GM12872 (cell line): ENCODE data around the gene HOXB4.

Experiments
- CTCF ChIP-seq: IDR thresholded peaks from 3 replicates; pipeline ENCODE4 v1.5.1; 2011; ENCODE audit warnings: low read depth, mild to moderate bottlenecking, low read length, moderate library complexity; ENCODE audit not compliant: insufficient read depth

HOXB4 gene

DNA sequence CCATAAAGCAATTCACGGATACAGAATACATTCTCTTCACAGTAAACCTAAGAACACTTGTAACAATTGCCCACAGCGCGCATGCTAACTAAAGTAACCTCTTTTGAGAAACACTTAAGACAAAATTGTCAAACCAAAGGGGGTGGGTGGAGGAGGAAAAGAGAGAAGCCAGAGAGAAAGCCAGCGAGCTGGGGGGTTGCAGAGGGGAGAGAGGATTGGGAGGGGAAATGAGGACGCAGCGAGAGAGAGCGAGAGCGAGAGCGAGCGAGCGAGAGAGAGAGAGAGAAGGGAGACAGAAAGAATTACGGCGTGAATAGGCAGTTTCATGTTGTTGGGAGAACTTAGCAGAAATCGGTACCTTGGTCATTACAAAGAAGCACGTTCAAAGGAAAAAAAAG lies 34.3 kb upstream of the HOXB4 start:
- no peak for TF ChIP-seq CTCF

GRCh38 chr17:48611681-48612455 lies 33.7 kb upstream of the HOXB4 start:
- TF ChIP-seq CTCF, result no peak

GRCh38 chr17:48611213-48611612 lies 33.1 kb upstream of the HOXB4 start:
- no peak for TF ChIP-seq CTCF

DNA sequence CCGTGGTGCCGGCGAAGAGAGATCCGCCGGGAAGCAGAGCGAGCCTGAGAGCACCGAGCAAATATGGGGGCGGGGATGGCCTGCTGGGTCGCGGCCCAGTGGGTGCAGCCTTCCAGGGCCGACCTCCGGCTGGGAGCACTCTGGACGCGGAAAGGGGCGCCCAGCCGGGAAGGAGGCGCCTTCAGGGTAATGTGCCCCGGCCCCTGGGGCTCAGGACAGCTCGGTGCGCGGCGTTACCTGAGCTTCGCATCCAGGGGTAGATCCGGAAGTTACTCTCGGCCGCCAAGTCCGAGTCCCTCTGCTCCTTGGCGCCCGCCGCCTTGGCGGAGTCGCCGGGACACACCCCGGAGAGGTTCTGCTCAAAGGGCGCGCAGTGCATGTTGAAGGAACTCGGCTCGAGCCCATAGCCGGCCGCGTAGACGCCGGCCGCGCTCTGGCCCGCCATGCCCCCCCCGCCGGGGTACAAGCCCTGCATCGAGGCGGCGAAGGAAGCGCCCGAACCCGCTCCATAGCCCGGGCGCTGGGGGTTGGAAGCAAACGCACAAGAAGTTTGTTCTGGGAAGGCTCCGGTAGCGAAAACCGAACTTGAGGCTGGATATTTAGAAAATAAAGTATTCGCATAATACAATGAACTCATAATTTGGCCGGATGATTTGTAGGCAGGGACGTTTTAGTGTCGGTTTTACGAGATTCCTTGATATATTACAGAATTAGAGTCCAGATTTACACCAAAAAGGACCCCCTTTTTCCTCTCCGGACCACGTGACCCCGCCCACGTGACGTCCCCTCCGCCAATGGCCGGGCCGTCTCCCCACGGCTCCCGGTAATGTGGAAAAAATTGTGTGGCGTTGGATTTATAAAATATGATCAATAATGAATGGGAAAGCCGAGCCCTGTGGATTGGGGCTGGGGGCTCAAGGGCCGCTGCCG lies 32.4 kb upstream of the HOXB4 start, which contains the start of gene HOXB7:
Gene HOXB7, minus strand, starts transcription at position 736 of the 930 bp plus-strand sequence. Its CDS starts 99 bp downstream, at position 637.
- TF ChIP-seq CTCF, result no peak

DNA sequence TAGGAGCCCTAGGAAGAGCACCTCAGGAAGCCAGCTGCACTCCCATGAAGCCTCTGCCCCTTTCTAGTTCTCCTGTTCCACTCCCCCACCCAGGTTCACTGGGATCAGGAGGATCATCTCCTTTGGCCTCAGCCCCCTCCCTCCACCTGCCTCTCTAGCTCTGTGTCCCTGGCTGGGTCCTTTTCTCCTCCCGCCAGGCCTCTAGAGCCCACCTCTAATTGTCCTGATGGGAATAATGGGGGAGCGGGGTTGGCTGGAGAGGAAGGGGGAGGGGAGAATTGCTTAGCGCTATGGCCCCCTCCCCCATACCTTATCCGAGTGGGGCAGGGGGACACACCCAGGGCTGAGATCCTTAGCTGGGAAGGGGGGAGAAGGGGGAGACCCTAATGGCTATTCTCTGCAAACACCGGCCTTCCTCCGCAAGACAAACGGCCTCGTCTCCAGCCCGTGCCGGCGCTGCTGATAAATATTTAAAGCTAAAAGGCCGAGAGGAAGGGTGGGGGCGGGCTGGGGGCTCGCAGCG lies 31.7 kb upstream of the HOXB4 start:
- TF ChIP-seq CTCF, result no peak

GRCh38 chr17:48609033-48609432 lies 30.9 kb upstream of the HOXB4 start:
- TF ChIP-seq CTCF, result no peak

DNA sequence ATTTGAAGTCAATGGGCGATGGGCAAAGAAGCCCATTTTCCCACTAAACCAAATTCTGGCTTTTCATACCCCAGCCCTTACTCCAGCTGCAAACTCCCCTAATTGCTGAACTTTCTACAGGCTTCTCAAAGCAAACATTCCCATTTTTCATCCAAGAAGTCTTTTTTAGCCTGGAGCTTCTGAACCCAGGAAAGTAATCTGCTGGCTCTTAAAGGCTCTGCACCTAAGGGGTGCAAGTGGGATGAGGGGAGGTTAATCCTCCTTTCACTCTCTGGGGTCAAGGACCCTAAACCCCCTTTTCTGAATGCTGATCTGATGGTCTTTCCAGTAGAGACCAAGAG lies 30.3 kb upstream of the HOXB4 start:
- no peak for TF ChIP-seq CTCF
